ENCODE measurements around the gene ITPR1. TPM values are rescaled to one million over a fixed set of nuclear protein-coding genes. Genes with fewer than 3 reads are reported as not detected.

The ITPR1 gene
- total RNA-seq, 2 experiments from 2014 or later = 84.4 to 104 TPM

DNA sequence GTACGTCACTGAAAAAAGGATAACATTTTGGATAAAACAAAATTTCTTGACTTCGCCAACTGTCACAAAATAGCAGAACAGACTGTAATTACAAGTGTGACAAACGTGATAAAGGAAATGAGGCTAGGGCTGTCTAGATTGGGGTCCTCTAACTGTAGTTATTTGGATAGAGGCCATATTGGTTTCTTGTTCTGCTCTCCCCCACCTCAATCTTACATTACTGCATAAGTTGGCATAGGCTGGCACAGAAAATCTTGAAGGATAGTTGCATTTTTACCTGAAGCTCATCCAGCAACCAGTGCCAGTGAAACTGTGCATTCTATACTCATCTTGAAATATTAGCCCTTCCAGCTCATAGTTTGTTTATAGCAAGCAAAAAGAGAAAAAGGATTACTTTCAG is 84.6 kb downstream of the ITPR1 start:
- no TSS peak for BruUV-seq (replicated peaks)
- intact Hi-C loops (cut with micrococcal nuclease; ENCODE audit: unreplicated experiment) = no loop called here
- CTCF ChIA-PET (ENCODE audit: unreplicated experiment) = no interaction called here

DNA sequence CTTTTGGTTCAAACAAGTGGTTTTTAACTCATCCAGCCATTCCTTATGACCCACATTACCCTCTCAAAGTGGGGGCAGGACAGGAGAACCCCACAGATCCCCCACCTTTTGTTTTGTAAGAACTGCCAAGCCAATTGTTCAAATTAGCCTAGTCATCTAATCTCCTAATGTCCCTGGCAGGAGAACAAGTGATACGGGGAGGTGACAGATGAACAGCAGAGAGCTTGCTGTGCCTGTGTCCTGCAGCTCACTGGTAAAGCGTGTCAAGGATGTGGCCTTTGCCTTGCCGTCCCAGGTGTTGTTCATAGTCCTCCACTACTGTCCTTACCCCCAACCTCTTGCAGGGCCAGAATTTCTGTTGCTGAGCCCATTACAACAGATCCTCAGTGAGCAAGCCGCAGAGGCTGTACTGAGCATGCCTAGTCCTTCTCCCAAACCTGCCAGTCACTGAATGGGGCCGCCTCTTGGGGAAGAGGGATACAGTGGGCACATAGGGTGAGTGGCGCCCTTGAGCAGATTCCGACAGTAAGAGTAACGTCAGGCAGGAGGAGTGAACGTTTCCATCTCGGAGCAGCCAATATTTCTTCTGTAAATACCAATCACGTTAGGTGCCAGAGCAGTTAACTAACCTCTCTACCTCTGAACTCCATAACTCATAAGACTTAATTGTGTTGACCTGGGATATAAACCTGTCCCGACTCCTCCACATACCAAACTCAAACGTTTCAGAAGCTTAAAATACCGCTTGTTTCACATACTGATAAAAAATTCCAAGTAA is 87.4 kb downstream of the ITPR1 start:
- POLR2A ChIA-PET = no interaction called here
- DNase-seq (ENCODE audit: low spot score) = no peak
- TF ChIP-seq, protein P1, sequence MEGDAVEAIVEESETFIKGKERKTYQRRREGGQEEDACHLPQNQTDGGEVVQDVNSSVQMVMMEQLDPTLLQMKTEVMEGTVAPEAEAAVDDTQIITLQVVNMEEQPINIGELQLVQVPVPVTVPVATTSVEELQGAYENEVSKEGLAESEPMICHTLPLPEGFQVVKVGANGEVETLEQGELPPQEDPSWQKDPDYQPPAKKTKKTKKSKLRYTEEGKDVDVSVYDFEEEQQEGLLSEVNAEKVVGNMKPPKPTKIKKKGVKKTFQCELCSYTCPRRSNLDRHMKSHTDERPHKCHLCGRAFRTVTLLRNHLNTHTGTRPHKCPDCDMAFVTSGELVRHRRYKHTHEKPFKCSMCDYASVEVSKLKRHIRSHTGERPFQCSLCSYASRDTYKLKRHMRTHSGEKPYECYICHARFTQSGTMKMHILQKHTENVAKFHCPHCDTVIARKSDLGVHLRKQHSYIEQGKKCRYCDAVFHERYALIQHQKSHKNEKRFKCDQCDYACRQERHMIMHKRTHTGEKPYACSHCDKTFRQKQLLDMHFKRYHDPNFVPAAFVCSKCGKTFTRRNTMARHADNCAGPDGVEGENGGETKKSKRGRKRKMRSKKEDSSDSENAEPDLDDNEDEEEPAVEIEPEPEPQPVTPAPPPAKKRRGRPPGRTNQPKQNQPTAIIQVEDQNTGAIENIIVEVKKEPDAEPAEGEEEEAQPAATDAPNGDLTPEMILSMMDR (conservative IDR thresholded peaks at IDR 0.05; ENCODE audit: low read length) = no peak
- TF ChIP-seq EZH2phosphoT487 (IDR thresholded peaks at IDR 0.05; ENCODE audit: borderline replicate concordance, low read depth, low read length) = no peak
- Histone ChIP-seq H3K4me3 (ENCODE audit: low read depth, low read length, poor library complexity, severe bottlenecking) (no peak overlapping the region), H3K4me1 (ENCODE audit: insufficient read depth, low read length, poor library complexity, severe bottlenecking) (no peaks in the 10 kb centered on the region), H3K36me3 (ENCODE audit: insufficient read depth, low read length) (no peaks in the 10 kb centered on the region), H3K27ac (ENCODE audit: low read depth, low read length, poor library complexity, severe bottlenecking) (no peak overlapping the region), H2AFZ (ENCODE audit: low read length) (no peak overlapping the region), H3K79me2 (ENCODE audit: insufficient read depth, low read depth, low read length) (no peaks in the 10 kb centered on the region), H3K9me2 (ENCODE audit: insufficient read depth, low read length) (no peaks in the 10 kb centered on the region), H4K20me1 (ENCODE audit: insufficient read depth, low read length) (peaks cover 20% of the 10 kb centered on the region), H3K9me3 (ENCODE audit: low read length) (no peaks in the 10 kb centered on the region), H3K4me2 (ENCODE audit: low read length) (no peak overlapping the region)
- CTCF ChIA-PET (ENCODE audit: unreplicated experiment) = no interaction called here
- intact Hi-C loops (cut with micrococcal nuclease; ENCODE audit: unreplicated experiment) = no loop called here
- no TSS peak for BruUV-seq (replicated peaks)

More for the DNA sequence above, 84.6 kb downstream of the ITPR1 start:
- Histone ChIP-seq H2AFZ (ENCODE audit: low read length) (no peak overlapping the region), H3K27ac (ENCODE audit: low read depth, low read length, poor library complexity, severe bottlenecking) (no peak overlapping the region), H3K79me2 (ENCODE audit: insufficient read depth, low read depth, low read length) (no peaks in the 10 kb centered on the region), H3K9me3 (ENCODE audit: low read length) (no peaks in the 10 kb centered on the region), H3K9me2 (ENCODE audit: insufficient read depth, low read length) (no peaks in the 10 kb centered on the region), H3K4me1 (ENCODE audit: insufficient read depth, low read length, poor library complexity, severe bottlenecking) (no peaks in the 10 kb centered on the region), H3K4me3 (ENCODE audit: low read depth, low read length, poor library complexity, severe bottlenecking) (no peak overlapping the region), H3K36me3 (ENCODE audit: insufficient read depth, low read length) (no peaks in the 10 kb centered on the region), H4K20me1 (ENCODE audit: insufficient read depth, low read length) (peaks cover 14% of the 10 kb centered on the region; the same call in 1 of the 2 replicates), H3K4me2 (ENCODE audit: low read length) (no peak overlapping the region)
- POLR2A ChIA-PET = interaction anchor here (0.6 to 1.3 kb wide), 2 partner anchors 20 to 69 kb away, joined by 4 to 10 read pairs; no protein-coding TSS in a partner anchor
- TF ChIP-seq EZH2phosphoT487 (IDR thresholded peaks at IDR 0.05; ENCODE audit: borderline replicate concordance, low read depth, low read length) = no peak
- TF ChIP-seq, protein P1 (conservative IDR thresholded peaks at IDR 0.05; ENCODE audit: low read length) = no peak
- DNase-seq (ENCODE audit: low spot score) = no peak

GRCh38 chr3:4581124-4581424 is 87.9 kb downstream of the ITPR1 start:
- intact Hi-C loops (cut with micrococcal nuclease; ENCODE audit: unreplicated experiment) = no loop called here
- BruUV-seq (replicated peaks) = no TSS peak
- CTCF ChIA-PET (ENCODE audit: unreplicated experiment) = no interaction called here

More at GRCh38 chr3:4581124-4581424, 87.9 kb downstream of the ITPR1 start:
- TF ChIP-seq EZH2phosphoT487 (IDR thresholded peaks at IDR 0.05; ENCODE audit: borderline replicate concordance, low read depth, low read length) = no peak
- TF ChIP-seq, protein P1 (conservative IDR thresholded peaks at IDR 0.05; ENCODE audit: low read length) = no peak
- Histone ChIP-seq H3K4me3 (ENCODE audit: low read depth, low read length, poor library complexity, severe bottlenecking) (no peak overlapping the region), H3K4me1 (ENCODE audit: insufficient read depth, low read length, poor library complexity, severe bottlenecking) (no peaks in the 10 kb centered on the region), H2AFZ (ENCODE audit: low read length) (no peak overlapping the region), H3K9me2 (ENCODE audit: insufficient read depth, low read length) (no peaks in the 10 kb centered on the region), H3K79me2 (ENCODE audit: insufficient read depth, low read depth, low read length) (no peaks in the 10 kb centered on the region), H3K9me3 (ENCODE audit: low read length) (no peaks in the 10 kb centered on the region), H4K20me1 (ENCODE audit: insufficient read depth, low read length) (peaks cover 18% of the 10 kb centered on the region), H3K4me2 (ENCODE audit: low read length) (no peak overlapping the region), H3K36me3 (ENCODE audit: insufficient read depth, low read length) (no peaks in the 10 kb centered on the region), H3K27ac (ENCODE audit: low read depth, low read length, poor library complexity, severe bottlenecking) (no peak overlapping the region)
- POLR2A ChIA-PET = no interaction called here
- no peak for DNase-seq (ENCODE audit: low spot score)
